GM21423 (cell line): Measurements from ENCODE around the gene ARID1B.

Experiments used
- ATAC-seq: cut with Tn5 transposase; IDR thresholded peaks from one replicate; pipeline ENCODE4 v1.9.1; 2021; ENCODE audit warnings: mild to moderate bottlenecking, moderate library complexity; ENCODE audit not compliant: unreplicated experiment

Gene ARID1B

DNA sequence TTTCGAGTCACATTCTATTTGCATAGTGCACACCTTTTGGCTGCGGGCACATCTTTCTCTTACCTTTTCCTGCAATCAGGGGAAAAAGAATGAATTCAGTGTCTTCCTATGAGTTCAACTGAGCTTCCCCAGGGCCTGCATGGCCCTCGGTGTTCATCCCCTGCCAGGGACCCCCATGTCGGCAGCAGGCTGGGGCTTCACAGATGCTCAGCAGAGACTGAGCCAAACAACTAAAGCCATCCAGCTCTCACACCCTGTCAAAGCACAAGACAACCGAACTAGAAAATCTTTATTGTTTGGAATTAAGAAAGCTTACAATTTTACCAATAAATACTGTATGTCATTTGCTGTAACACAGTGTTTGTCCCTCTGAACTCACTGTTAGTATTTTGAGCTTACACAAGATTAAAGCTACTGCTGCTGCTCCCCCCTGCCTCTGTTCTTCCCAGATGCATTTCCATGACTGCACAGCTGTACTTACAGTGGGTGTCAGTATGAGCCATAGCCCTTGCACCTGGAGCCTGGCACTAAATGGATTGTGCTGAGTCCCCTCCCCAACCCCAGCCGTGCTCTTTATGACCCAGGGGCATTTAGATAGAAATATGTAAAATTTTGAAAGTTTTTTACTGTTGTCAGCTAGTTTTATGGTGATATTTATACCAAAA is 340.4 kb downstream of the ARID1B start:
- ATAC-seq: no peak

DNA sequence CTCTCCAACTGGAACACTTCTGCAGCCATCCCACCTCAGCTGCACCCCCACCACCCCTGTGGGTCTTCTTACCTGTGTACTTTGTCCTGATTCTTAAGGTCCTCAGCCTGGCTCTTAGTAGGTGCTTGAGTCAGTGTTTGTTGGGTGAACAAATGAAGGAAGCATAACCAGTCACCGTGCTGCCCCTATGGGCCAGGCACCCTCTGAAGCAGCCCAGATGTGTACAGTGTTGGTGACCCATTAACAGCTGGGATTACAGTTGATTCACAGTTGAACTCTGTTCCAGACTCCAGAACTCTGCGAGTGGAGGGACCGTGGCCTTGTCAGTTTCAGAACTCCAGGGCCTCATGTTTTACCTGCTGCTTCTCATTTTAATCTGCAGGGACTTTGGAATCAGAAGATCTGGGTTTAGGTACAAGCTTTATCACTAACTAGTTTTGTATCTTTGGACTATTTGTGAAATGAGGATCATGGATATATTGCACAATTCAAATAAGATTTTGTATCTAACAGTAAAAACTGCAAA is 342.4 kb downstream of the ARID1B start:
- no peak for ATAC-seq

DNA sequence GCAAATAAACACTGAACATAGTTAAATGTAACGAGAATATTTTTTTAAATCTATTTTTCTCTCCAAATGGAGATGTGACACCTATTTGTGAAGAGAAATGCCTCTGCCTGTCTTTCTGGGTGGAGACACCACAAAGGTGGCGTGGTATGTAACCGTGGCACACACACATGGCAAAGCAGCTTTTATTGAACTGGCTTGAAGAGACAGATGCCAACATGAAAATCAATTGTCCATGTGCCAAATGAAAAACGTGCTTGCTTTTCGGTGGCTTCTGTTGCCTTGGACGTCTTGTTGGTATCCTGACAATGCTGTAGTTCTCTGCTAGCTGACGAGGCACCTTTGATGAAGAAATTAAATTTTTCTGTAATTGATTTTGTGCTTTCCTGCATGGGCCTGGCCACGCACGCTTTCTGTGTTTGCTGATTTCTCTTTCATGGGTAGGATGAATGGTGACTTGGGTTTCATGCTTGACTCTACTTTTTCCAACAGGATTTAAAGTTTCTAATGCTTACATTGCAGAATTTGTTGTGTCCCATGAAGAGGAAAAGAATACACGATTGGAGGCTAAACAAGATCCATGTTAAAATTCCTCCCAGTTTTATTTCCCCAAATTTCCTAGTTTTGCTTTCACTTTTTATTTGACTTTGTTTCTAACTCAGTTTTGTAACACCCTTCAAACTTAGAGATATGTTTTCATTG is 343.5 kb downstream of the ARID1B start:
- ATAC-seq: no peak

DNA sequence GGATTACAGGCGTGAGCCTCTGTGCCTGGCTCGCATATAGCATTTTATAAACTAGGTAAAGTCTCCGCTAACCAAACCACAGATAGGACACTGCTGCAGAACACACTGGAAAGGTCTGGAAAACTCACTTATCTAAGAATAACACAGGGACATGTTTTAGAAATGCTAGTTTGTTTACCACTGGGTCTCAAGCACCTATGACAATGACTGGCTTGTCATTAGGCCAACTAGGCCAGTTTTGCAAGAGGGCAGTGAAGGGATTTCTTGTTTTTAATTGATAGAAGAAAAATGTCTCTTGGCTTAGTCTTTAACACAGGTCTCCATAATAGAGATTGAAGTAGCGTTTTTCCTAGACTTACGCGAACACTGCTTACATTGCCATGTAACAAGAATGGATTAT is 344.7 kb downstream of the ARID1B start:
- no peak for ATAC-seq

- no peak for ATAC-seq
These were observed 346.1 kb downstream of the ARID1B start for GRCh38 chr6:157123234-157123633.

- ATAC-seq: no peak
These were observed 347.5 kb downstream of the ARID1B start for GRCh38 chr6:157124485-157125254.

- no peak for ATAC-seq
These were observed 348.4 kb downstream of the ARID1B start for GRCh38 chr6:157125531-157125930.

- ATAC-seq: no peak
These were observed 349.3 kb downstream of the ARID1B start for GRCh38 chr6:157126183-157127098.

GRCh38 chr6:157128235-157128775 is 351.1 kb downstream of the ARID1B start:
- no peak for ATAC-seq

- ATAC-seq: no peak
These were observed 354.1 kb downstream of the ARID1B start for GRCh38 chr6:157131250-157131649.

DNA sequence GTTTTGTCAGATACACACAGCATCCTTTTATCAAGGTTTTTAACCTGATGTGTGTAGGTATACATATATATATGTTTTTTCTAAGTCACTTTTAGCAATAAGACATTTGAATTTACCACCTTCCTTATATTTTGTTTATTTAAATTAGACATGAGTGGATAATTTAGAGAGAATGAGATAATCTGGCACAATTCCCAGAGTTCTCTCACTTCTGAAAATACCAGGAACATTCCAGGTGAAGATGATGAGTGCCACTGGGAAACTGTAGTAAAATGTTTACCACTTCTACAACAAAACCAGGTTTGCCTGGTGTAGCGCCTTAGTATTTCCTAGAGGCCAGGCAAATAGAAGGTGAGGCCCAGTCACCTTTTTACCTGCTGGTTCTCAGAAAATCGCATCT is 356.7 kb downstream of the ARID1B start:
- ATAC-seq: no peak

- no peak for ATAC-seq
These were observed 357.3 kb downstream of the ARID1B start for GRCh38 chr6:157134402-157135047.

DNA sequence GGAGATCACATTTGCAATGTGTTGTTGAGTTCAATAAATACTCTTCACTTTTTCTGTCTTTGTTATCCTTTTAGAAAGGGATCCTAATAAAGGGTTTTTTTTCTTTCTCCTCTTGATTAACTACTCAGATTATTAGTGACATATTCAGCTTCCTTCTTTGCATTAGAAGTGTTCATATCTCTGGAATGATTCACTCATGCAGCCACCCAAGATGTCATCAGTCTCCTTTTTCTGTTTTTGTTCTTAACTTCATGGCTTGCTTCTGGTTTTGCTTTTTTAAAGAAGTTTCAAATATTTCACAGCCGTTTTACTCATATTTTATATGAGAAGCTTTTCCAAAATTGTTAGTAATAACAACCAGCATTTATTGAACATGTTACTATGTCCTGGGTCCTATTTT is 358.5 kb downstream of the ARID1B start:
- ATAC-seq: no peak

DNA sequence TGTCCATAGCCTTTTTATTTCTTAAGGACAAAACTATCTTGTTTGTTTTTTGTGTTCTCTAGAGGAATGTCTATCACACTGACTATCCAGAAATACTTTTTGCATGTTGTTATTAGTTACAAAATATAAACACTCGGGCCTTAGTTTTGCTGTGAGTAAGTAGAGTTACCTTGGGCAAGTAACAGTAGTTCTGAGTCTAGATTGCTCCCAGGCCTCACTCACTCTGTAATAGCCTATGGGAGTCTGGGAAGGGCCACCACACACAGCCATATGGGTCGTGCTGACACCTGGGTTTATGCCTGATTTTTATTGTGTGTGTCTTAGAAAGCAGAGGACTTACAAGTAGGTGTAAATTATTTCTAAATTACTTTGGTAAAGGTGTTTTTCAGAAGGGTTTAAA is 360.3 kb downstream of the ARID1B start:
- ATAC-seq: no peak

DNA sequence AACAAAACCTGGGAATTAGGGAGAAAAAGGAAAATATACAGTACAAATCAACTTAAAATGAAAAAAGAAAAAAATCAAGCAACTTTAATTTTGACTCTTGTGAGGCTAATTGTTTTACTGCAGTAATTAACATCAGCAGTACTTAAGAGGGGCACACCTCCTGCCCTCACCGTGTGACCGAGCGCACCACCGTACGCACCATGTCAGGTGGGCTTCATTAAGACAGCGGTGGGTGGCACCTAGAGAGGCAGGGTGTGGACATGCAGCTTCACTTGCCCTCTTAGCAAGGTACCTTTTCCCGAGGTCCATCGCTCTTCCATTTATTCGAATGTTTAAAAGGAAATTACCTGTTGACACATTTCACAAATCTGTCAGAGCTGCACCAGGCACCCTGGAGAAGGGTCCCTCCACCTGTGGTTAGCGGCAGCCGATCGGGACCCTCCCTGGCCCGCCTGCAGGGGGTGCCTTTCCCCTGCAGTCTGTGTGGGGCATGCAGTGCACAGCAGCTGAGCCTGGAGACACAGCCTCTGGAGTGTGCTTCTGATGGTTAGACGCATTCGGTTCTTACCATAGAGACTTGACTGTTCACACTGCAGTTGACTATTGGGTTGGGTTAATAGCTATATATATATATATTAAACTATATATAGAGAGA is 362.0 kb downstream of the ARID1B start:
- no peak for ATAC-seq

DNA sequence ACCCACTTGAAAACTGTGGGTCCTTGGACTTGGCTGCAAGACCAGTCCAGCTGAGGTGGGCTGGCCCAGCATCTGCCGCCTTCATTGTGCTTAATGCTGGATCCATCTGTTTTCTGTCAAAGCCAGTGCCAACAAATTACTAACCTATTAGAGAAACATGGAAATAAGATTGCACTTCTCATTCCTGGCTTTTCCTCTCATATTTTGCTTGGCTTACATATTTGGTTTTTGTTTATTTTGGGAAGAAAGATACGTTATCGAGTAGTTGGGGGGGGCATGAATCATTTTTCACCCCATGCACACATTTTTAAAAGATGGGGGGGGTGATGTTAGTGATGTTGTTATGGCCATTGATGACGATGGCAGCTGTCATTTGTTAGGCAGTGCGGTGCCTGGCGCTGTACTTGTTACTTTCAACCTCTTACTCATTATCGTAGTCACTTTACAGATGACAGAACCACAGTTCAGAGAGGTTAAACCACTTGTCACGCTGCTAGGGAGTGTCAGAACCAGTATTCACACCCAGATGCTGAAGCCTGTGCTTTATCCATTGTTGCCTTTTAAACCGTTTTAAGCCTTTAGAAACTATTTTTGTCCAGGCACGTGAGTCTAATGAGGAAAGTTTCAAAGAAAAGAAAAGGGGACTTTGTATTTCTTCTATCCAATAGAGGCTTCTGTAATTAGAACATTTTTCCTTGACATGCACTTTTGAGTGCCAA is 366.2 kb downstream of the ARID1B start:
- ATAC-seq: no peak

GRCh38 chr6:157143890-157144798 is 367.0 kb downstream of the ARID1B start:
- no peak for ATAC-seq
